OCI-LY1 (cell line): ENCODE data around the gene MIX23.

Source experiments
- H2AFZ ChIP-seq: fragments of 200-600 bp; sonication (generic), shearing (Covaris generic); 2 replicates; pipeline ENCODE4 v1.6.0; 2014; ENCODE audit warnings: antibody characterized with exemption, mild to moderate bottlenecking, low read length
- H3F3A ChIP-seq: fragments of 200-600 bp; sonication (generic), shearing (Covaris generic); 2 replicates; pipeline ENCODE4 v1.6.0; 2014; ENCODE audit warnings: mild to moderate bottlenecking, antibody characterized with exemption, low read length, moderate library complexity; ENCODE audit not compliant: insufficient read depth
- H3K27ac ChIP-seq: fragments of 200-600 bp; sonication (generic); 2 replicates; pipeline ENCODE4 v1.5.1; 2014; ENCODE audit warnings: low read length, mixed run types, mild to moderate bottlenecking, low read depth; ENCODE audit not compliant: poor library complexity, severe bottlenecking
- H3K27me3 ChIP-seq: fragments of 200-600 bp; sonication (generic); 2 replicates; pipeline ENCODE4 v1.6.0; 2014; ENCODE audit warnings: antibody characterized with exemption, mild to moderate bottlenecking, low read length, moderate library complexity; ENCODE audit not compliant: insufficient read depth
- H3K36me3 ChIP-seq: fragments of 200-600 bp; sonication (generic); 2 replicates; pipeline ENCODE4 v1.6.1; 2014; ENCODE audit warnings: mild to moderate bottlenecking, antibody characterized with exemption, low read length, moderate library complexity, mixed read lengths; ENCODE audit not compliant: insufficient read depth
- H3K4me1 ChIP-seq: fragments of 200-600 bp; sonication (generic); 2 replicates; pipeline ENCODE4 v1.5.1; 2014; ENCODE audit warnings: mild to moderate bottlenecking, low read length, moderate library complexity; ENCODE audit not compliant: insufficient read depth, severe bottlenecking
- H3K4me2 ChIP-seq: fragments of 200-600 bp; sonication (generic), shearing (Covaris generic); 2 replicates; pipeline ENCODE4 v1.6.1; 2014; ENCODE audit warnings: low read length
- H3K4me3 ChIP-seq: fragments of 200-600 bp; sonication (generic); 2 replicates; pipeline ENCODE4 v1.5.1; 2014; ENCODE audit warnings: low read length, low read depth, mild to moderate bottlenecking, mixed read lengths; ENCODE audit not compliant: poor library complexity, severe bottlenecking
- H3K79me2 ChIP-seq: fragments of 200-600 bp; shearing (Covaris generic); 2 replicates; pipeline ENCODE4 v1.6.1; 2016; ENCODE audit warnings: mixed run types, low read length, mixed read lengths; ENCODE audit not compliant: insufficient read depth
- H3K9ac ChIP-seq: fragments of 200-600 bp; sonication (generic), shearing (Covaris generic); 2 replicates; pipeline ENCODE4 v1.6.1; 2014; ENCODE audit warnings: mild to moderate bottlenecking, low read length, mixed read lengths
- H3K9me2 ChIP-seq: fragments of 200-600 bp; sonication (generic), shearing (Covaris generic); 2 replicates; pipeline ENCODE4 v1.6.1; 2014; ENCODE audit warnings: low read depth, mild to moderate bottlenecking, low read length, mixed read lengths
- H3K9me3 ChIP-seq: fragments of 200-600 bp; shearing (Covaris generic); 2 replicates; pipeline ENCODE4 v1.6.1; 2014; ENCODE audit warnings: low read length, mixed read lengths
- H4K20me1 ChIP-seq: fragments of 200-600 bp; sonication (generic), shearing (Covaris generic); 2 replicates; pipeline ENCODE4 v1.6.0; 2016; ENCODE audit warnings: mild to moderate bottlenecking, low read length; ENCODE audit not compliant: insufficient read depth
- CTCF ChIP-seq: fragments of 200-600 bp; sonication (generic), shearing (Covaris generic); IDR thresholded peaks from 2 replicates; pipeline ENCODE4 v1.5.1; 2017; ENCODE audit warnings: mild to moderate bottlenecking, antibody characterized with exemption, low read length, moderate library complexity, mixed read lengths
- EZH2 ChIP-seq: fragments of 200-600 bp; sonication (generic), shearing (Covaris generic); IDR thresholded peaks from 2 replicates; pipeline ENCODE4 v1.8.0; 2017; ENCODE audit warnings: borderline replicate concordance, mixed run types, mild to moderate bottlenecking, antibody characterized with exemption, low read length, moderate library complexity, mixed read lengths

MIX23 gene

GRCh38 chr3:122349171-122349570 is 33.9 kb downstream of the MIX23 start:
- Histone ChIP-seq H3K27ac (no peak overlapping the region), H3F3A (no peaks in the 10 kb centered on the region), H3K9ac (no peak overlapping the region), H3K4me1 (no peaks in the 10 kb centered on the region), H3K27me3 (no peaks in the 10 kb centered on the region), H3K9me3 (peaks cover 3% of the 10 kb centered on the region; the same call in 1 of the 2 replicates), H4K20me1 (no peaks in the 10 kb centered on the region), H3K36me3 (no peaks in the 10 kb centered on the region), H3K4me2 (no peak overlapping the region), H3K4me3 (no peak overlapping the region), H3K79me2 (no peaks in the 10 kb centered on the region), H3K9me2 (no peaks in the 10 kb centered on the region), H2AFZ (no peak overlapping the region)
- no peak for TF ChIP-seq EZH2
- no peak for TF ChIP-seq CTCF

DNA sequence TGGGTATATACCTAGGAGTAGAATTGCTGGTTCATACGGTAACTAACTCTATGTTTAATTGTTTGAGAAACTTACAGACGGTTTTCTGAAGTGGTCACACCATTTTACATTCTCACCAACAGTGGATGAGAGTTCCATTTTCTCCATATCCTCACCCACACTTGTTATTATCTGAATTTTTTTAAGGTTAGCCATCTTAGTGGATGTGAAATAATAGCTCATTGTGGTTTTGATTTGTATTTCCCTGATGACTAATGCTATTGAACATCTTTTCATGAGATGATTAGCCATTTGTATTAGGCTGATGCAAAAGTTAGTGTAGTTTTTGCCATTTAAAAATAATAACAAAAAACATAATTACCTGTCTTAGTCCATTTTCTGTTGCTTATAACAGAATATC is 39.4 kb downstream of the MIX23 start:
- Histone ChIP-seq H3K79me2 (no peaks in the 10 kb centered on the region), H3K27ac (no peak overlapping the region), H3K9ac (no peak overlapping the region), H4K20me1 (no peaks in the 10 kb centered on the region), H3K4me1 (no peaks in the 10 kb centered on the region), H3K9me2 (no peaks in the 10 kb centered on the region), H3K27me3 (no peaks in the 10 kb centered on the region), H3K4me3 (no peak overlapping the region), H3F3A (no peaks in the 10 kb centered on the region), H3K4me2 (no peak overlapping the region), H3K36me3 (no peaks in the 10 kb centered on the region), H2AFZ (no peak overlapping the region), H3K9me3 (peaks cover 3% of the 10 kb centered on the region; the same call in 1 of the 2 replicates)
- TF ChIP-seq CTCF (no peak), EZH2 (no peak)

- TF ChIP-seq EZH2: no peak
- no peak for TF ChIP-seq CTCF
- no peaks in the 10 kb centered on the region for H3K9me2 ChIP-seq
These were observed 40.2 kb downstream of the MIX23 start for GRCh38 chr3:122342803-122343202.

More at GRCh38 chr3:122342803-122343202, 40.2 kb downstream of the MIX23 start:
- no peaks in the 10 kb centered on the region for H3K27me3 ChIP-seq
- 0 out of 2 replicates have a peak, but pooled peaks cover under 1% of the 10 kb centered on the region for H3K9me3 ChIP-seq
- no peaks in the 10 kb centered on the region for H4K20me1 ChIP-seq
- H3K4me1 ChIP-seq: no peaks in the 10 kb centered on the region
- H3K79me2 ChIP-seq: no peaks in the 10 kb centered on the region
- H3K4me3 ChIP-seq: no peak overlapping the region
- no peak overlapping the region for H3K9ac ChIP-seq
- no peak overlapping the region for H3K4me2 ChIP-seq
- no peak overlapping the region for H3K27ac ChIP-seq
- no peak overlapping the region for H2AFZ ChIP-seq
- no peaks in the 10 kb centered on the region for H3K36me3 ChIP-seq
- H3F3A ChIP-seq: no peaks in the 10 kb centered on the region
